OCI-LY7 (cell line): ENCODE results near the gene AGPAT3. TPM values are rescaled to one million over a fixed set of nuclear protein-coding genes. Genes with fewer than 3 reads are reported as not detected.

Source experiments
- BruUV-seq: library from RNA; stranded (reverse); fragments of 400-500 nt; replicated peaks from 2 replicates; lab custom pipeline; 2021; lab: Mats Ljungman, UMichigan
- CTCF ChIA-PET: fragments of 300-600 bp; sonication (Branson Sonifier 250); formaldehyde crosslinking; loops from one replicate; lab custom pipeline; 2022; ENCODE audit warnings: antibody characterized with exemption; ENCODE audit not compliant: unreplicated experiment; lab: Charles Lee
- POLR2A ChIA-PET: fragments of 300-600 bp; sonication (Branson Sonifier 250); formaldehyde crosslinking; loops from one replicate; lab custom pipeline; 2022; ENCODE audit warnings: antibody characterized with exemption; lab: Charles Lee
- DNase-seq: peaks from one replicate; pipeline ENCODE4 v3.0.0-alpha.2; 2015; ENCODE audit warnings: low spot score
- H2AFZ ChIP-seq: fragments of 200-600 bp; sonication (generic), shearing (Covaris generic); 2 replicates; pipeline ENCODE4 v1.6.1; 2014; ENCODE audit warnings: mild to moderate bottlenecking, antibody characterized with exemption, low read length, moderate library complexity
- H3K27ac ChIP-seq: fragments of 200-600 bp; sonication (generic); 2 replicates; pipeline ENCODE4 v1.5.1; 2014; ENCODE audit warnings: mixed run types, low read depth, mild to moderate bottlenecking, moderate library complexity, low read length, inconsistent platforms; ENCODE audit not compliant: poor library complexity, severe bottlenecking
- H3K36me3 ChIP-seq: fragments of 200-600 bp; sonication (generic); 2 replicates; pipeline ENCODE4 v1.6.1; 2014; ENCODE audit warnings: mild to moderate bottlenecking, antibody characterized with exemption, low read length, moderate library complexity, mixed read lengths; ENCODE audit not compliant: insufficient read depth
- H3K4me1 ChIP-seq: fragments of 200-600 bp; sonication (generic); 2 replicates; pipeline ENCODE4 v1.5.1; 2014; ENCODE audit warnings: mild to moderate bottlenecking, low read length; ENCODE audit not compliant: insufficient read depth, poor library complexity, severe bottlenecking
- H3K4me2 ChIP-seq: fragments of 200-600 bp; sonication (generic); 2 replicates; pipeline ENCODE4 v1.6.1; 2014; ENCODE audit warnings: mild to moderate bottlenecking, low read length
- H3K4me3 ChIP-seq: fragments of 200-600 bp; sonication (generic); 2 replicates; pipeline ENCODE4 v1.5.1; 2014; ENCODE audit warnings: mild to moderate bottlenecking, low read depth, low read length; ENCODE audit not compliant: poor library complexity, severe bottlenecking
- H3K79me2 ChIP-seq: fragments of 200-600 bp; sonication (generic); 2 replicates; pipeline ENCODE4 v1.6.1; 2016; ENCODE audit warnings: low read depth, mild to moderate bottlenecking, low read length, moderate library complexity, mixed read lengths; ENCODE audit not compliant: insufficient read depth
- H3K9me2 ChIP-seq: fragments of 200-600 bp; sonication (generic); 2 replicates; pipeline ENCODE4 v1.6.1; 2016; ENCODE audit warnings: mild to moderate bottlenecking, low read length, mixed read lengths; ENCODE audit not compliant: insufficient read depth
- H3K9me3 ChIP-seq: fragments of 200-600 bp; sonication (generic); 2 replicates; pipeline ENCODE4 v1.6.1; 2014; ENCODE audit warnings: mild to moderate bottlenecking, mixed run types, low read length, mixed read lengths
- H4K20me1 ChIP-seq: fragments of 200-600 bp; sonication (generic); 2 replicates; pipeline ENCODE4 v1.6.1; 2014; ENCODE audit warnings: mild to moderate bottlenecking, antibody characterized with exemption, low read length, moderate library complexity, mixed read lengths; ENCODE audit not compliant: insufficient read depth
- CTCF ChIP-seq: fragments of 200-600 bp; sonication (generic); conservative IDR thresholded peaks from 2 replicates; pipeline ENCODE4 v1.5.1; 2014; ENCODE audit warnings: mild to moderate bottlenecking, antibody characterized with exemption, low read length, moderate library complexity, mixed read lengths
- EZH2phosphoT487 ChIP-seq: fragments of 200-600 bp; sonication (generic); IDR thresholded peaks from 2 replicates; pipeline ENCODE4 v1.6.1; 2018; ENCODE audit warnings: low read depth, borderline replicate concordance, mild to moderate bottlenecking, mixed run types, antibody characterized with exemption, low read length, moderate library complexity, mixed read lengths
- intact Hi-C: fragments of 100-400 bp; cut with micrococcal nuclease; formaldehyde crosslinking; loops from one replicate; pipeline ENCODE4 v1.10.0; 2022; ENCODE audit not compliant: unreplicated experiment
- total RNA-seq, 2 experiments: library from RNA; depleted of rRNA in 1 of 2; stranded (reverse); fragments of >200 nt in 1 of 2; shearing (Covaris generic) in 1 of 2; gene quantifications; 2 replicates each; pipeline ENCODE4 v1.2.3, GENCODE V29; 2014 to 2022

The AGPAT3 gene
- total RNA-seq, 2 experiments from 2014 or later, result 9.2 to 33.4 TPM

DNA sequence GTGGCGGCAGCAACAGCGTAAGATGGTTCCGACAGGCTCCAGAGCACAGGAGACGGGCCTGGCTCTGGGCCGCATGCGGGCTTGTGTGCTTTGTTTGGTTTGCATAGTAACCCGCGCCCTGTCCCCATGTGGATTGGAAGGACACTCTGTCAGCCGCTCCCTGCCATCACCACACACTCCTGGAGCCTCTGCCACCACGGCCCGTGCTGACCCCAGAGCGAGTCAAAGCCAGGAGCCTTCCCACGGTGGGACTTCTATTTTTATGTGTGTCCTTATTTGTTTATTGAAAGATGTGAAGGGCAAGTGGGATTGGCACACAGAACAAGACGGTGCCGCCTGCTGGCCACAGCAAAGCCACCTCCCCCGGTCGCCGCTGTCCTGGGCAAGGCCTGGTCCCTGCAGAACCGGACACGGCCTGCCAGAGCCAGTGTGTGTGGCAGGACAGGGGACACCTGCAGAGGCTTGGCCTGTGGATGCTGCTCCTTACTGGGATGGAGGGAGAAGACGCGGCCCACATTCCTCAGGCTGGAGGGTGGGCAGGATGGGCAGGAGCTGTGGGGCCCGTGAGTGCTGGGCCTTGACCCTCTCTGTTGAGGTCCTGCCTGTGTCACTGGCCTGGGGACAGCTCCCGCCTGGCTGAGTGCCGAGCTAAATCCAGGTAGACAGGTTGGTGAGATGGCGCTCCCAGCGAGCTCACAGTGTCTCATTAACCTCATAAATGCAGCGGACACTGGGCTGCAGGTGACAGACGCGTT, 64.4 kb downstream of the AGPAT3 start:
- Histone ChIP-seq H3K4me1 (no peaks in the 10 kb centered on the region), H3K27ac (no peak overlapping the region), H3K9me3 (no peaks in the 10 kb centered on the region), H3K36me3 (no peaks in the 10 kb centered on the region), H3K4me3 (no peak overlapping the region), H2AFZ (no peak overlapping the region), H3K4me2 (no peak overlapping the region), H3K79me2 (no peaks in the 10 kb centered on the region), H4K20me1 (no peaks in the 10 kb centered on the region), H3K9me2 (no peaks in the 10 kb centered on the region)
- no peak for TF ChIP-seq CTCF
- no peak for TF ChIP-seq EZH2phosphoT487
- intact Hi-C loops, result no loop called here
- CTCF ChIA-PET, result no interaction called here
- BruUV-seq, result no TSS peak
- POLR2A ChIA-PET, result no interaction called here
- DNase-seq, result no peak

- H3K27ac ChIP-seq, result no peak overlapping the region
- intact Hi-C loops, result no loop called here
- CTCF ChIA-PET, result no interaction called here
- H3K4me2 ChIP-seq, result no peak overlapping the region
- H3K9me2 ChIP-seq, result no peaks in the 10 kb centered on the region
- DNase-seq, result no peak
- TF ChIP-seq EZH2phosphoT487 (no peak), CTCF (no peak)
- no peaks in the 10 kb centered on the region for H3K9me3 ChIP-seq
- no peaks in the 10 kb centered on the region for H3K4me1 ChIP-seq
- no peak overlapping the region for H2AFZ ChIP-seq
- BruUV-seq, result no TSS peak
- H4K20me1 ChIP-seq, result no peaks in the 10 kb centered on the region
- POLR2A ChIA-PET, result no interaction called here
- no peaks in the 10 kb centered on the region for H3K79me2 ChIP-seq
- no peak overlapping the region for H3K4me3 ChIP-seq
- no peaks in the 10 kb centered on the region for H3K36me3 ChIP-seq
Observed at GRCh38 chr21:43930074-43930847, 65.2 kb downstream of the AGPAT3 start.

- no peak overlapping the region for H3K27ac ChIP-seq
- no peaks in the 10 kb centered on the region for H3K9me2 ChIP-seq
- no peaks in the 10 kb centered on the region for H3K9me3 ChIP-seq
- DNase-seq, result no peak
- H3K4me3 ChIP-seq, result no peak overlapping the region
- no peak overlapping the region for H2AFZ ChIP-seq
- H3K4me1 ChIP-seq, result no peaks in the 10 kb centered on the region
- H3K79me2 ChIP-seq, result no peaks in the 10 kb centered on the region
- ChIA-PET POLR2A (no interaction called here), CTCF (no interaction called here)
- no peaks in the 10 kb centered on the region for H4K20me1 ChIP-seq
- no TSS peak for BruUV-seq
- intact Hi-C loops, result no loop called here
- H3K4me2 ChIP-seq, result no peak overlapping the region
- H3K36me3 ChIP-seq, result no peaks in the 10 kb centered on the region
- no peak for TF ChIP-seq CTCF
- no peak for TF ChIP-seq EZH2phosphoT487
Observed at GRCh38 chr21:43930848-43931375, 65.9 kb downstream of the AGPAT3 start.
